Measurements from ENCODE around the gene ELFN1. TPM values are rescaled to one million over a fixed set of nuclear protein-coding genes. Genes with fewer than 3 reads are reported as not detected.

ELFN1 gene
- total and polyA plus RNA-seq, 4 donors = 0.43 to 3.5 (median 3.4) TPM

DNA sequence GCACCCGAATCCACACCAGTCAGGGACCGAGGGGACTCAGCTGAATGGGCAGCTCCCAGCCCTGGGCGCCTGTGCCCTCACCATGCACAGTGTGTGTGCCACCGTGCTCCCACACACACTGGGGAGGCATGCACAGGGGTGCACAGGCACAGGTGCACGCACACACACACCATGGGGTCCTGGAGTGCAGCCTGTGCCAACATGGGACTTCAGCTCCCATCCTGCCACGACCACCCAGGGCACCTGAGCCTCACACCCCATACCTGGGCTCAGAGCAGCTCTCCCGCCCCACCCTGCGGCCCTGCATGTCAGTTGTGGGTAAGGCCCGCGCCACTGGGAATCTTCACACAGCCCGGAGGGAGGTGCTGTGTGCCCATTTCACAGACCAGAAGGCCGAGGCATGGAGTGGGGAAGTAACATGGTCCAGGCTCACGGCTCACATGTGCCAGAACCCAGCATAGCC, 8.0 kb downstream of the ELFN1 start:
- H3K27me3 ChIP-seq (ENCODE audit: control insufficient read depth in 4 of 4, insufficient read depth in 4 of 4, low read length in 3 of 4) = no peaks in the 10 kb centered on the region

DNA sequence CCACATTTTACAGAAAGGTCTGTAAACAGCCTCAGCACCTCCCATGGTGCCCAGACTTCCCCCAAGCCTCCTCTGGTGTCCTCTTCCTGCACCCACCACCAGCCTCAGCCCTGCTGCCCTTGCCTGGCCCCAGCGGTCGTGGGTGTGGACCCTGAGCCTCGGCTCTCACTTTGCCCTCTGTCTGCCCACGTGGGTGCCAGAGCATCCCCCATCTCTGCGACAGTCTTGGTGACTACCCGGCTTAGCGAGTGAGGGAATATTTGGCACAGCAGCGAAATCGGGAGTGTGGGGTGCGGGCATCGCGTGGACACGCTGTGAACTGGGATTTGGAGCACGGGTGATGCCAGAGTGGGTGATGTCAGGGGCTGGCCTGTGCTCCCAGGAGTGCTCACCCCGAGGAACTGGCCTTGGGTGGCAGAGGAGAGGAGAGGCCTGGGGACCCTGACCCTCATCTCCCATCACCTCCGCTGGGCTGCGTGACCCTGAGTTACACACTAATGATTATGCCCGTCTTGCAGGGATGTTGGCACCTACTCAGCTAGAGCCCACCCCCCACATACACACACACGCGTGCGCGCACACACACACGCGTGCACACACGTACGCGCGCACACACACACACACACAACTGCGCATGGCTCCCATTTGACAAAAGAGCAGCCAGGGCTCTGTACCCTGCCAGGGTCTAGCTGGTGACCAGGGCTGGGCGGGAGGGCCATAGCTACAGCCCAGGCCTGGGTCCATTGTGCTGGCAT, 8.7 kb downstream of the ELFN1 start:
- no peaks in the 10 kb centered on the region for H3K27me3 ChIP-seq (ENCODE audit: control insufficient read depth in 4 of 4, insufficient read depth in 4 of 4, low read length in 3 of 4)
- H3K27ac ChIP-seq (ENCODE audit: low read depth in 1 of 2, low read length in 2 of 2) = no peak overlapping the region
- TF ChIP-seq RXRA (IDR thresholded peaks at IDR 0.05) = no peak
- TF ChIP-seq, protein P1, sequence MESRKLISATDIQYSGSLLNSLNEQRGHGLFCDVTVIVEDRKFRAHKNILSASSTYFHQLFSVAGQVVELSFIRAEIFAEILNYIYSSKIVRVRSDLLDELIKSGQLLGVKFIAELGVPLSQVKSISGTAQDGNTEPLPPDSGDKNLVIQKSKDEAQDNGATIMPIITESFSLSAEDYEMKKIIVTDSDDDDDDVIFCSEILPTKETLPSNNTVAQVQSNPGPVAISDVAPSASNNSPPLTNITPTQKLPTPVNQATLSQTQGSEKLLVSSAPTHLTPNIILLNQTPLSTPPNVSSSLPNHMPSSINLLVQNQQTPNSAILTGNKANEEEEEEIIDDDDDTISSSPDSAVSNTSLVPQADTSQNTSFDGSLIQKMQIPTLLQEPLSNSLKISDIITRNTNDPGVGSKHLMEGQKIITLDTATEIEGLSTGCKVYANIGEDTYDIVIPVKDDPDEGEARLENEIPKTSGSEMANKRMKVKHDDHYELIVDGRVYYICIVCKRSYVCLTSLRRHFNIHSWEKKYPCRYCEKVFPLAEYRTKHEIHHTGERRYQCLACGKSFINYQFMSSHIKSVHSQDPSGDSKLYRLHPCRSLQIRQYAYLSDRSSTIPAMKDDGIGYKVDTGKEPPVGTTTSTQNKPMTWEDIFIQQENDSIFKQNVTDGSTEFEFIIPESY (IDR thresholded peaks at IDR 0.05) = no peak
- TF ChIP-seq RAD21 (IDR thresholded peaks at IDR 0.05) = no peak
- no peak for TF ChIP-seq YY1 (IDR thresholded peaks at IDR 0.05)
- TF ChIP-seq, protein P2, sequence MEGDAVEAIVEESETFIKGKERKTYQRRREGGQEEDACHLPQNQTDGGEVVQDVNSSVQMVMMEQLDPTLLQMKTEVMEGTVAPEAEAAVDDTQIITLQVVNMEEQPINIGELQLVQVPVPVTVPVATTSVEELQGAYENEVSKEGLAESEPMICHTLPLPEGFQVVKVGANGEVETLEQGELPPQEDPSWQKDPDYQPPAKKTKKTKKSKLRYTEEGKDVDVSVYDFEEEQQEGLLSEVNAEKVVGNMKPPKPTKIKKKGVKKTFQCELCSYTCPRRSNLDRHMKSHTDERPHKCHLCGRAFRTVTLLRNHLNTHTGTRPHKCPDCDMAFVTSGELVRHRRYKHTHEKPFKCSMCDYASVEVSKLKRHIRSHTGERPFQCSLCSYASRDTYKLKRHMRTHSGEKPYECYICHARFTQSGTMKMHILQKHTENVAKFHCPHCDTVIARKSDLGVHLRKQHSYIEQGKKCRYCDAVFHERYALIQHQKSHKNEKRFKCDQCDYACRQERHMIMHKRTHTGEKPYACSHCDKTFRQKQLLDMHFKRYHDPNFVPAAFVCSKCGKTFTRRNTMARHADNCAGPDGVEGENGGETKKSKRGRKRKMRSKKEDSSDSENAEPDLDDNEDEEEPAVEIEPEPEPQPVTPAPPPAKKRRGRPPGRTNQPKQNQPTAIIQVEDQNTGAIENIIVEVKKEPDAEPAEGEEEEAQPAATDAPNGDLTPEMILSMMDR (IDR thresholded peaks at IDR 0.05; ENCODE audit: low read depth, low read length, missing input control) = no peak
- H3K36me3 ChIP-seq (ENCODE audit: control insufficient read depth in 4 of 4, insufficient read depth in 3 of 4, low read depth in 1 of 4, low read length in 3 of 4) = peaks cover 0 to 2% (median under 1%) of the 10 kb centered on the region in 4 donors
- peaks cover 0 to 3% (median 1%) of the 10 kb centered on the region in 4 donors for H3K4me1 ChIP-seq (ENCODE audit: control insufficient read depth in 4 of 4, insufficient read depth in 4 of 4, low read length in 3 of 4)
- no peak overlapping the region for H3K4me3 ChIP-seq (ENCODE audit: low read depth in 1 of 3, low read length in 3 of 3)
- 93% methylated on average over 30 of the region's 30 CpGs for WGBS
- peaks cover 0 to 3% (median 0%) of the 10 kb centered on the region in 4 donors for H3K9me3 ChIP-seq (ENCODE audit: control insufficient read depth in 4 of 4, low read length in 3 of 4)
- peak; percentile 13 for DNase-seq (ENCODE audit: low spot score)
- no peak overlapping the region for H3K9ac ChIP-seq (ENCODE audit: low read depth in 1 of 2, low read length in 2 of 2)

More for the DNA sequence above, 8.0 kb downstream of the ELFN1 start:
- H3K36me3 ChIP-seq (ENCODE audit: control insufficient read depth in 4 of 4, insufficient read depth in 3 of 4, low read depth in 1 of 4, low read length in 3 of 4) = peaks cover 0 to 2% (median under 1%) of the 10 kb centered on the region in 4 donors
- H3K9me3 ChIP-seq (ENCODE audit: control insufficient read depth in 4 of 4, low read length in 3 of 4) = peaks cover 0 to 3% (median 0%) of the 10 kb centered on the region in 4 donors
- peak; percentile 31 for DNase-seq (ENCODE audit: low spot score)
- peaks cover 0 to 6% (median 1%) of the 10 kb centered on the region in 4 donors for H3K4me1 ChIP-seq (ENCODE audit: control insufficient read depth in 4 of 4, insufficient read depth in 4 of 4, low read length in 3 of 4)
- no peak overlapping the region for H3K4me3 ChIP-seq (ENCODE audit: low read depth in 1 of 3, low read length in 3 of 3)
- TF ChIP-seq FOXA2 (IDR thresholded peaks at IDR 0.05) (no peak), EGR1 (IDR thresholded peaks at IDR 0.05; ENCODE audit: low read depth in 2 of 2) (no peak), FOXA1 (IDR thresholded peaks at IDR 0.05) (no peak), TAF1 (conservative IDR thresholded peaks at IDR 0.05) (no peak), NR2F2 (IDR thresholded peaks at IDR 0.05) (no peak), JUND (IDR thresholded peaks at IDR 0.05) (no peak), GABPA (IDR thresholded peaks at IDR 0.05 in 1 of 2, conservative IDR thresholded peaks at IDR 0.05 in 1 of 2) (no peak), RXRA (IDR thresholded peaks at IDR 0.05) (no peak), HNF4G (IDR thresholded peaks at IDR 0.05) (no peak), YY1 (IDR thresholded peaks at IDR 0.05) (no peak)
- TF ChIP-seq, protein P1 (IDR thresholded peaks at IDR 0.05) = no peak
- TF ChIP-seq, protein P3, sequence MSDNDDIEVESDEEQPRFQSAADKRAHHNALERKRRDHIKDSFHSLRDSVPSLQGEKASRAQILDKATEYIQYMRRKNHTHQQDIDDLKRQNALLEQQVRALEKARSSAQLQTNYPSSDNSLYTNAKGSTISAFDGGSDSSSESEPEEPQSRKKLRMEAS (IDR thresholded peaks at IDR 0.05) = no peak
- TF ChIP-seq, protein P4, sequence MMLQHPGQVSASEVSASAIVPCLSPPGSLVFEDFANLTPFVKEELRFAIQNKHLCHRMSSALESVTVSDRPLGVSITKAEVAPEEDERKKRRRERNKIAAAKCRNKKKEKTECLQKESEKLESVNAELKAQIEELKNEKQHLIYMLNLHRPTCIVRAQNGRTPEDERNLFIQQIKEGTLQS (IDR thresholded peaks at IDR 0.05) = no peak
- TF ChIP-seq, protein P5, sequence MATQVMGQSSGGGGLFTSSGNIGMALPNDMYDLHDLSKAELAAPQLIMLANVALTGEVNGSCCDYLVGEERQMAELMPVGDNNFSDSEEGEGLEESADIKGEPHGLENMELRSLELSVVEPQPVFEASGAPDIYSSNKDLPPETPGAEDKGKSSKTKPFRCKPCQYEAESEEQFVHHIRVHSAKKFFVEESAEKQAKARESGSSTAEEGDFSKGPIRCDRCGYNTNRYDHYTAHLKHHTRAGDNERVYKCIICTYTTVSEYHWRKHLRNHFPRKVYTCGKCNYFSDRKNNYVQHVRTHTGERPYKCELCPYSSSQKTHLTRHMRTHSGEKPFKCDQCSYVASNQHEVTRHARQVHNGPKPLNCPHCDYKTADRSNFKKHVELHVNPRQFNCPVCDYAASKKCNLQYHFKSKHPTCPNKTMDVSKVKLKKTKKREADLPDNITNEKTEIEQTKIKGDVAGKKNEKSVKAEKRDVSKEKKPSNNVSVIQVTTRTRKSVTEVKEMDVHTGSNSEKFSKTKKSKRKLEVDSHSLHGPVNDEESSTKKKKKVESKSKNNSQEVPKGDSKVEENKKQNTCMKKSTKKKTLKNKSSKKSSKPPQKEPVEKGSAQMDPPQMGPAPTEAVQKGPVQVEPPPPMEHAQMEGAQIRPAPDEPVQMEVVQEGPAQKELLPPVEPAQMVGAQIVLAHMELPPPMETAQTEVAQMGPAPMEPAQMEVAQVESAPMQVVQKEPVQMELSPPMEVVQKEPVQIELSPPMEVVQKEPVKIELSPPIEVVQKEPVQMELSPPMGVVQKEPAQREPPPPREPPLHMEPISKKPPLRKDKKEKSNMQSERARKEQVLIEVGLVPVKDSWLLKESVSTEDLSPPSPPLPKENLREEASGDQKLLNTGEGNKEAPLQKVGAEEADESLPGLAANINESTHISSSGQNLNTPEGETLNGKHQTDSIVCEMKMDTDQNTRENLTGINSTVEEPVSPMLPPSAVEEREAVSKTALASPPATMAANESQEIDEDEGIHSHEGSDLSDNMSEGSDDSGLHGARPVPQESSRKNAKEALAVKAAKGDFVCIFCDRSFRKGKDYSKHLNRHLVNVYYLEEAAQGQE (IDR thresholded peaks at IDR 0.05) = no peak
- H3K9ac ChIP-seq (ENCODE audit: low read depth in 1 of 2, low read length in 2 of 2) = no peak overlapping the region
- 96% methylated on average over 13 of the region's 13 CpGs for WGBS
- no peak overlapping the region for H3K27ac ChIP-seq (ENCODE audit: low read depth in 1 of 2, low read length in 2 of 2)
